ENCODE results near the gene LGALS3.
A peak's percentile ranks its signal among the peaks of the same experiment; 100 is the strongest.

The LGALS3 gene

DNA sequence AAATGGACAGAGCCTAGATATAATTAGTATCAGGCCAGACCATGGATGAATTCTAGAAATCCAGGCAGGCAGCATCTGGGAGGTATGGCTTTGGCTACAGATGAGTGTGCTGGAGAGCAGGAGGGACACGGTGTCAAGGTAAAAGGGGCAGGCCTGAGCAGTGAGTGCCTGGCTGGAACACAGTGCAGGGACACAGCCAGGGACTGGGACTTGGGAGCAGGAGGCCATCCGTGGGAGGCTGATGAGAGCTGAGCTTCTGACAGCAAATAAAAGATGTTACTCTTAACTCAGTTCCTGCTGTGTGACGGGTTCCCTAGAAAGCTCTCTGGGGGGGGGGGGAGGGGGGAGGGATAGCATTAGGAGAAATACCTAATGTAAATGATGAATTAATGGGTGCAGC, 13.6 kb upstream of the LGALS3 start:
- DNase-seq (ENCODE audit: low read depth), result no peak

GRCh38 chr14:55115861-55116245, 13.2 kb upstream of the LGALS3 start:
- DNase-seq (ENCODE audit: low read depth), result no peak

GRCh38 chr14:55116246-55117030, 12.6 kb upstream of the LGALS3 start:
- no peak for DNase-seq (ENCODE audit: low read depth)

DNA sequence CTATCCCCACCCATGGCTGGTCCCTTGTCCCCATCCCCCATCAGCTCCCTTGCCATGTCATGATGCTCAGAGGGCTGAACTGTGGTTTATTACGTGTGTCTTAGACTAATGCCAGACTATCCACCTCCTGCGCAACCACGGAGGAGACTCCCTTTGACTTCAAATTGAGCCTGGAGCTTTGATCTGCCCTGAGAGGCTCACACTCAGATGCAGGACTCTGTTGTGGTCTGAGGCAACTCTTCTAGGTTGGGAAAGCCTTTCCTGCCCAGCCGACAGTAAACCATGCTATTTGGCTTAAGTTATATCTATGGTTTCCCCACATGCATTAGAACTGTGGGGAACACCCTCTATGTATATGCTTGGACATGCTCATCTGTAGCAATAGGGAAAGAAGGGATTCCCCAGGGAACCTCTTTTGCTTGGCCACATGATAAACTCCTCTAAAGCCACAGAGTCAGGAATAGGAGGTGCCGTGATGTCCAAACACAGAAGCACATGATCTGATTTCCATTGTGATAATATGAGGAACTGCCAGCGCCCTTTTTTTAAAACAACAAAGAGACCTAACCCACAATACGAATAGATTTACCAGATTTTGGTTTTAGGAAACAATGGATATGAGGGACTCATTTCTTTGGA, 11.1 kb upstream of the LGALS3 start:
- DNase-seq (ENCODE audit: low read depth), result no peak

DNA sequence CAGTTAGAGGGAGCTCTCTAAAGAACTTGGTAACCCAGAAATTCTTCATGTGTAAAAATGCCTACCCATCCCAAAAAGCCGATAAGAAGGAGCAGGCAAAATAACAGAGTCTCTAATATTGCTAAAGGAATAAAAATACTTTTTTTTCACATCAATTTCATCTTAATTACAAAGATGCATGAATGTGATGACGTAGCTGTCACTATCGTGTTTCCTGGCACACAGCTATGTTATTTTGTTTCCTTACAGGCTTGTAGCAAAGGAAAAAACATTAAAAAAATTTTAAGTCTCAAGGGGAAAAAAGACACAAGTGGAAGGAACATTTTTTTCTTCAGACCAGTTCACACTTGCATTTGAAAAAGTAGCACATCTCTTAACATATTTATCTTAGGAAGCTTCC, 10.3 kb upstream of the LGALS3 start:
- no peak for DNase-seq (ENCODE audit: low read depth)

GRCh38 chr14:55120571-55121495, 8.2 kb upstream of the LGALS3 start:
- DNase-seq (ENCODE audit: low read depth), result no peak

- DNase-seq (ENCODE audit: low read depth), result no peak
Measured at GRCh38 chr14:55121628-55122439, 7.2 kb upstream of the LGALS3 start.

DNA sequence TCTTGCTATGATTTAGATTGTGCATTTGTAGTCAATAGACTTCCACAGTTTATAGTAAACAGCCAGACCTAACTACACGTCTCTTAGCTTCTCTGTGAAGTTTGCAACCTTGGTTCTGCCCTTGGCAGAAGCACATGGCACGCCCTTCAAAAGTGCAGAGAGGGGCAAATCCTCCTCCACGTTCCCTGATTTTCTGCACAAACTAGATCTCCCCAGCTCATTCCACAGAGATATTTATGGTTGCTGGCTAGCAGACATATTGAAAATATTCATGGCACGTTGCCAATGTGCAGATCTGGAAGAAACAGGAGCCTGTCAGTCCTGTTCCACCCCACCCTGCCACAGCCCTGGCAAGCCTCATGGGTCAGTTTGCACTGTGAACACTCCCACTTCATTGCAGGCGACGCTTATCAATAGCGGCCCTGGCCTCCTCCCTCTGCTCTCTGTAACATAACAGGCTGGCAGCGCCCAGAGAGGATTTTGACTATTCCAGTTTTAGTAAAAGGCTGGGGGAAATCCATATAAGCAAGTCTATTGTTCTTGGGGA, 6.5 kb upstream of the LGALS3 start:
- DNase-seq (ENCODE audit: low read depth), result no peak

DNA sequence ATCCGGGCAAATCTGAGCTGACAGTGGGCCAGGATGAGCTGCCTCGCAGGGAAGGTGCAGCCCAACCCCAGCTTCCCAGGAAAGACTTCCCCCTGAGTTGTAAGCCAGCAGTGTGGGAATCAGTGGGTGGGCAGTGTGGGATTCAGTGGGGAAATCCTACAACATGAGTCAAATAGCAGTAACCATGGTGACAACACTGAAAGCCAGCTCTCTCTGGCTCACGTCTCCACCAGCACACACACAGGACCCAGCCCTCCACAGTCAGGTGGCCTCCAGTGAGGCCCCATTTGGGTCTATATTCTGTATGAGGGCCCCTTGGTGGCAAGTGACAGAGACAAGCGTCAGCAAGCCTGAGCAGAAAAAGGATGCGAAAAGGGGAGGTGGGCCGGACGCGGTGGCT, 6.0 kb upstream of the LGALS3 start:
- DNase-seq (ENCODE audit: low read depth), result no peak

GRCh38 chr14:55123852-55124639, 5.0 kb upstream of the LGALS3 start:
- DNase-seq (ENCODE audit: low read depth), result no peak

DNA sequence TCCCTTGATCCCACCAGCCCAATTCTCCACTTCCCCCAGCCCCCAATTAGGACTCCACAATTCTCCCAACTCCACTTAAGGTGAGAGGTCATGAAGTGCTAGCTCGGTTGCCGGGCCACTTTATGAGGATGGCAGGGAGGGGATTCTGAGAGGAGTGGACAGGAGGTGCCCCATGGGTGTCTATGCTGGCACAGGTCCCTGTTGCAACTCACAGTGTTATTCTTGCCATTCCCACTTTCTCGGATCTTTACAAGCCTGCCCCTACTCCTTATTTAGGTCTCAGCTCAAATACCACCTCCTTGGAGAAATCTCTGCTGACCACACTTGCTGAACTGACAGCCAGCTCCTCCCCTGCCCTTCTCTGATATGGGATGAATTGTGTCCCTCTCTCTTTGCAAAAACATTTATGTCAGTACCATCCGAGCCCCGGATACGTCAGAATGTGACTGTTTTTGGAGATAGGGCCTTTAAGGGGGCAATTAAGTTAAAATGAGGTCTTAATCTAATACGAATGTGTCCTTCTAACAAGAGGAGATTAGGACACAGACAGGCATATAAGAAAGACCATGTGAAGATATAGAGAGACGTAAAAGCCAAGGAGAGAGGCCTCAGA, 4.2 kb upstream of the LGALS3 start:
- DNase-seq (ENCODE audit: low read depth), result no peak

- no peak for DNase-seq (ENCODE audit: low read depth)
Measured at GRCh38 chr14:55125403-55125802, 3.6 kb upstream of the LGALS3 start.

DNA sequence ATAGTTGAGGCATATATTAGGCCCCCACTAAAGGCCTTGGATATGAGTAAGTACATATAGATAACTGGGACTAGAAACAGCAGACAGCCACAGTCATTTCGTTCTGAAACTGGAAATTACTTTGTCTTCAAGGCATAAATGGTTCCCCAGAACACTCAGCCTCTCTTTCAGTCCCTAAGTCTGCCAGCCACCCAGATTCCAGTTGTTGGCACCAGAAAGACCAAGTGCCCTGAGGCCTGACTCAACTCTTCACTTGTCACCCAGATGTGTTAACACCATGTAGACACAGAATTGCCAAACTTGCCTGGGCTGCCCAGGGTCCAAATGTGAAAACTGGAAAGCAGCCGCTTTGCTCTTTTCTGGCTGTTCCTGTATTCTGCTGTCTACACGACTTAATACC, 3.0 kb upstream of the LGALS3 start:
- DNase-seq (ENCODE audit: low read depth), result no peak

GRCh38 chr14:55126932-55127459, 2.1 kb upstream of the LGALS3 start:
- no peak for DNase-seq (ENCODE audit: low read depth)

DNA sequence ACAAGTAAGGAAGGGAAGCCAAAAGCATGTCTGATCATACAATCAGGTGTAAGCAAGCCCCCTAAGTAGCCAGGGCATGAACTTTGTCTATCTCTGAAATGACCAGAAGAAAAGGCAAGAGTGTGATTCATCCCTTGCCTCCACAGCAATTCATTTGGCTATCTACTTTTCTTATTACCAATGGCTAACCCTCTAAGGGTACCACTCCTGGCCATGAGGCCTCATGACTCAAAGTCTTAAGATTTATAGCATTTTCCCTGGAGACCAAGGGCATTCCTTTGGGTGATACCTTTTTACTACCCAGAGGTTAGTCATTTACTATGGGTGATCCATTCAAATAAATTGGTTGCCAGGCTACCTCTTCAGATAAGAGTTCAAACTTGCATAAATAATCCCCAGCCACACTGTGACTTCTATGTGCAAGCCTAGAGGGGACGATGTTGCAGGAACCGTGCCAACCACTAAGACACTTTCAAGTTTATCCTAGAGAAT, 1.5 kb upstream of the LGALS3 start:
- no peak for DNase-seq (ENCODE audit: low read depth)

DNA sequence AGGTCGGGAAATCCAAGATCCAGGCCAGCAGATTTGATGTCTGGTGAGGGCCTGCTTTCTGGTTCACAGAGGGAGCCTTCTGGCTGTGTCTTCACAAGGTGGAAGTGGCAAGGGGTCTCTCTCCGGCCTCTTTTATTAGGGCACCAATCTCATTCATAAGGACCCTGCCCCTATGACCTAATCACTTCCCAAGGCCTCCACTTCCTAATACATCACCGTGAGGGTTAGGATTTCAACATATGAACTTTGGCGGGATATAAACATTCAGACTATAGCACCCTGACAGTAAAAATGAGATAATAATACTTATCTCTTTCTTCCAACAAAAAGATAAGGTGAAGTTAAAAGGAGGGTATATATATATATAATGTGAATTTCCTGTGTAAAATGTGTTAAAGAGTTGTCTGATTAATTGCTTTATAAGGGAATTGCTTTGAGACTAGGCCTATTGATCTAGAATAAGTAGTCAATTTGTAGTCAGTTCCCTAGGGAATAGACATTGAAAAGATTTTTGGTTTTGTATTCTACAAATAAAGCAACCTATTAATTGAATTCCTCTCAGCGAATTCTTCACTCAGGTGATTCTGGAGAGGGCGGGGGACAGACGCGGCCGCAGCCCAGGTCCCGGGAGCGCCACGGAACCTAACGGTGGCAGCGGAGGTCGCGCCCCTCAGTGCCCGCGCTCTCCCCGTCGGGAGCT, 516 bp upstream of the LGALS3 start:
- DNase-seq (ENCODE audit: low read depth), result no peak

DNA sequence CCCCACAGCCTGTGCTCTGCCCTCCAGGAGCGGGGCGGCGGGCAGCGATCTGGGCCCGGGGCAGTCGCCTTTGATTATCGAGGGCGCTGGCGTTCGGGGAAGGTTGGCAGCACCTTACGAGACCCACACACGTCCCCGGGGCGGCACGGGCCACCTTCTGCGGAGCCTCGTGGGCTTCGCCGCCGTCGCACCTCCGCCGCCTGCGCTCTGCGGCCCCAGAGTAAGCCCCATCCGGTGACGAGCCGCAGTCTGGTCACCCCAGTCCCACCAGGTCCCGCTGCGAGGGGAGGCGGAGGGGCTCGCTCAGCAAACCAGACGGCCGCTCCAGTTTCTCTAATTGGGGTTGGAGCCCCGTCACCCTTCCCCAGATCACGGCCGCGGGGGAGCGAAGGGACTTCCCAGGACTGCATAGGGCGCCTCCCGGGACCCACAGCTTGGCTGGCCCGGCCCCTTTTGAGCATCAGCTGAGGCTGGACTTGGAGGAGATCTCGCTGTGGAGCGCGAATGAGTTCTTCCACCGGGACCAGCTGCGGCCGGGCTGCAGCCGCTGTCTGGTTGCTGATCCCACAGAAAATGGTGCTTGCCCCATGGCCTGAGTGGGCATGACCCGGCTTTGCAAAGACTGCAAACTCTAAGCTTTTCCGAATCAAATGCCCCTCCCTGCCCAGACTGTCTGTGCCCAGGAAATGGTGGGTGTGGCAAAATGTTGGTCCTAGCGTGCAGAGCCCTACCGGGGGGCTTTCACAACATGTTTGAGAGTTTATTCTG, 560 bp downstream of the LGALS3 start:
- peak; percentile 24 for DNase-seq (ENCODE audit: low read depth)

- DNase-seq (ENCODE audit: low read depth), result no peak
Measured at GRCh38 chr14:55130196-55130550, 1.1 kb downstream of the LGALS3 start.
